ENCODE measurements around the gene RNF186. TPM values are rescaled to one million over a fixed set of nuclear protein-coding genes. Genes with fewer than 3 reads are reported as not detected.
"Not testable (repeated sequence)": the region's sequence is repeated elsewhere in the genome, so short reads cannot be mapped to it uniquely, and the experiment has no call there.

Gene RNF186
- not detected for total RNA-seq
- total RNA-seq: 0 reads per million in 2 donors

DNA sequence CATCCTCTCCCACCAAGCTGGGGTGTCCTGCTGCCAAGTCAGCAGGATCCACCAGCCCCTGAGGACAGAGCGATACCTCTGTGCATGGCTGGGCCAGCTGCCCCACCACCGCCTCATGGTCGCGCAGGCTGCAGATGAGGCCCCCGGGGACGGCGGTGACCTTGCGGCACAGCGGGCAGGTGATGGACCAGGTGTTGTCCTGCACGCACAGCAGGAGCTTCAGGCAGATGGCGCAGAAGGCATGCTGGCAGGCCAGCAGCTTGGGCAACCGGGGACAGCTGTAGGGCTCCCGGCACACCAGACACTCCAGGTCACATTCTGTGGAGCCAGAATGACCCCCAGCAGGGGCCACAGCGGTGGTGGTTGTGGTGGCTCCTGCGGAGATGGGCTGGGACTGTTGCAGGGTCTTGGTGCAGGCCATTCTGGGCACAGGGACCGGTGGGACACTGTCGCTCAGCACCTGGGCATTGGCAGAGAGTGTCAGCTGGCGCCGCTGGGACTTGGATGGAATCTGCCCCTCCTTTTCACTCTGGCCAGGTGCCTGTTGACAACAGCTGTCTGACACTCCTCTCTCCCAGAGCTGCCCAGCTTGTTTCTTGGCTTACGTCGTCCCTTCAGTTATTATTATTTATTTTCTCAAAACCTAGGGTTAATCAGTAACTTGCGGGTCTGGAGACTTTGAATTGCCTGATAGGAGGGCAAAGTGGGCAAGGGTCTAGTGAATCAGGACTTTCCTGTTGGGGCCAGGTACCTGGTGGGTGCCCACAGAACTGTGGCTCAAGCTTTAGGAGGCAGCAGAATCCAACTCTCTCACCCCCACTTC is at the start of gene RNF186:
RNF186 (minus strand) TSS at position 603 of the 823 bp plus-strand sequence; CDS start at position 421, 182 bp downstream.
- no peaks in the 10 kb centered on the region for H3K9me3 ChIP-seq (ENCODE audit: control insufficient read depth, low read length, poor library complexity, severe bottlenecking)
- peaks cover 6% of the 10 kb centered on the region for H3K27me3 Mint-ChIP-seq
- H3K27ac Mint-ChIP-seq: no peak within 1 kb of the TSS
- no peak for DNase-seq
- ATAC-seq: no peak
- peaks cover 2% of the 10 kb centered on the region for H3K4me1 Mint-ChIP-seq
- H3K4me3 Mint-ChIP-seq: no peak within 1 kb of the TSS
- peaks cover 3% of the 10 kb centered on the region for H3K36me3 Mint-ChIP-seq (ENCODE audit: low read depth)

DNA sequence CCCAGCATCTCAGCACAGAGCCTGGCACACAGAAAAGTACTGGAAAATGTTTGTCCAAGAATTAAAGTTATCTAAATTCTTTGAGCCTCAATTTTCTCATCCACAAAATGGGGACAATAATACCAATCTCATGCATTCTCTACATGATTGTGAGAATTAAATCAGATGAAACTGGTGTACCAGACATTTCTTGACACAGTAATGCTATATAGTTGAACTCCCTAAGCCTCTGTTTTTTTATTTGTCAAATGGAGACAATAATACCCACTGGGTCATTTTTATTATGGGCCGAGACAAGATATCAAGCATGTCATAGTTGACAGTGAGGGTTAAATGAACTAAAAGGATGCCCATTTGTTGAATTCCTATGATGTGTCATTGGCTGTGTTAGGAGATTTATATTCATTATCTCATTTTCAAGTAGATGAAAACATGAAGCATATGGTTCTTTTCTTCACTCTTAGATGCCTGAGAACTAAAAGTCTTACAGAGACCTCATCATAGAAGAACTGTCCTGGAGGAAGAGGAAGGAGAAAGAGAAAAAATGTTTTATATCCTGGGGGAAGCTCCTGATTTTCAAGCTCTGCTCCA is 49.6 kb upstream of the RNF186 start:
- peaks cover 2% of the 10 kb centered on the region for H3K4me1 Mint-ChIP-seq
- H3K27ac Mint-ChIP-seq: no peak overlapping the region

GRCh38 chr1:19862944-19863343 is 47.9 kb upstream of the RNF186 start:
- no peak for ATAC-seq
- Mint-ChIP-seq H3K4me1 (no peaks in the 10 kb centered on the region), H3K4me3 (no peak overlapping the region), H3K36me3 (ENCODE audit: low read depth) (no peaks in the 10 kb centered on the region), H3K27me3 (peaks cover 51% of the 10 kb centered on the region), H3K27ac (no peak overlapping the region)
- H3K9me3 ChIP-seq (ENCODE audit: control insufficient read depth, low read length, poor library complexity, severe bottlenecking): peaks cover 2% of the 10 kb centered on the region
- no peak for DNase-seq

More for the DNA sequence above, 49.6 kb upstream of the RNF186 start:
- H3K27me3 Mint-ChIP-seq: peaks cover 53% of the 10 kb centered on the region
- H3K4me3 Mint-ChIP-seq: no peak overlapping the region
- no peak for DNase-seq
- H3K9me3 ChIP-seq (ENCODE audit: control insufficient read depth, low read length, poor library complexity, severe bottlenecking): peaks cover 2% of the 10 kb centered on the region
- no peak for ATAC-seq
- no peaks in the 10 kb centered on the region for H3K36me3 Mint-ChIP-seq (ENCODE audit: low read depth)

DNA sequence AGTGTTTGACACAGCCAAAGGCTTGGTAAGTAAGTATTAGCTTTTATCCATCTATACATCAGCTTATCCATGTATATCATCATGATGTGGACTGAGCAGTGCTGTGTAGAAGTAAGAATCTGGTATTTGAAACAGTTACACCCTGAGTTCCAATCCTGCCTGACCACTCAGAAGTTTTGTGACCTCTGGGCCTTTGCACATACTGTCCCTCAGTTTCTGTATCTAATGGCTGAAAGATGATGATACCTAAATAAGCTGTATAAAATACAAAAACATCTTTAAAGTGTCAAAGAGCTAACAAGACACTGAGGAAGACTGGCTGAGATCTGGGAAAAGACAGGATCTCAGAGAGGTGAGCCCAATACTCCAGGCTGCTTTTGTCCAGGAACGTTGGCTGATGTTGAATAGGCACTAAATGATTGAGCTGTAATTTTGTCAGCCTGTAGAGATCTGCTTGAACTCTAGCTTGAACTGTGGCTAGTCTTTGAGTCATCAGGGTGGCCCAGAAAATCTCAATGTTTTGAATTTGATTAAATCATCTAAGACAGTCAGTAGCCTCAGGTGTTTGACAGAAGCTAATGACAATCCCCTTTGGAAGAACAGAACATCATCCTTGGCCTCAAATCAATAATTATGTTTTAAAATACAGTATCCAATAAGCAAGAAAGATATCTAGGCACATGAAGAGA is 46.9 kb upstream of the RNF186 start:
- Mint-ChIP-seq H3K36me3 (ENCODE audit: low read depth) (peaks cover 4% of the 10 kb centered on the region), H3K4me1 (peaks cover 3% of the 10 kb centered on the region)

GRCh38 chr1:19861034-19861433 is 46.0 kb upstream of the RNF186 start:
- Mint-ChIP-seq H3K27ac (no peak overlapping the region), H3K36me3 (ENCODE audit: low read depth) (peaks cover 4% of the 10 kb centered on the region), H3K4me3 (no peak overlapping the region), H3K4me1 (peaks cover 3% of the 10 kb centered on the region), H3K27me3 (peaks cover 57% of the 10 kb centered on the region)
- H3K9me3 ChIP-seq (ENCODE audit: control insufficient read depth, low read length, poor library complexity, severe bottlenecking): peaks cover 2% of the 10 kb centered on the region
- DNase-seq: no peak
- ATAC-seq: no peak

More for the DNA sequence above, 46.9 kb upstream of the RNF186 start:
- Mint-ChIP-seq H3K27me3 (peaks cover 56% of the 10 kb centered on the region), H3K4me3 (no peak overlapping the region), H3K27ac (no peak overlapping the region)
- DNase-seq (no peak), ATAC-seq (no peak)
- H3K9me3 ChIP-seq (ENCODE audit: control insufficient read depth, low read length, poor library complexity, severe bottlenecking): peaks cover 2% of the 10 kb centered on the region

GRCh38 chr1:19860418-19860817 is 45.3 kb upstream of the RNF186 start:
- Mint-ChIP-seq H3K36me3 (ENCODE audit: low read depth) (peaks cover 4% of the 10 kb centered on the region), H3K27me3 (peaks cover 55% of the 10 kb centered on the region), H3K27ac (no peak overlapping the region), H3K4me3 (no peak overlapping the region), H3K4me1 (peaks cover 3% of the 10 kb centered on the region)
- no peak for ATAC-seq
- peaks cover 2% of the 10 kb centered on the region for H3K9me3 ChIP-seq (ENCODE audit: control insufficient read depth, low read length, poor library complexity, severe bottlenecking)
- no peak for DNase-seq

DNA sequence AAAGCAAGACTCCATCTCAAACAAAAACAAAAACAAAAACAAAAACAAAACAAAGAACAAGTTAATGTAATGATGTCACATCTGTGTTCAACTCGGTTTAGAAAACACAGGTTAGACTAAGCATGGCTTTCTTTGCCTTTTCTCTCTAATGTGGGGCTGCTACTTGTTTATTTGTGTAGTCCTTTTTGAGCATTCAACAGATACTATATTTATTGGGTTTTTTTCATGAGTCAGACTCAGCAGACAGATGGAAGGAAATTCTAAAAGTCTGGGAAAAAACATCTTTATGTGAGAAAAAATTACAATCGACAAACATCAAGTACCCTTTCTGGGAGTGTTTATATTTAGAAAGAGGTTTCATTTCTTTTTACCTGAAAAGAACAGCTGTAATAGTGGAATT is 44.8 kb upstream of the RNF186 start:
- H3K4me3 Mint-ChIP-seq: no peak overlapping the region
- peaks cover 2% of the 10 kb centered on the region for H3K9me3 ChIP-seq (ENCODE audit: control insufficient read depth, low read length, poor library complexity, severe bottlenecking)
- H3K36me3 Mint-ChIP-seq (ENCODE audit: low read depth): peaks cover 4% of the 10 kb centered on the region
- peaks cover 51% of the 10 kb centered on the region for H3K27me3 Mint-ChIP-seq
- ATAC-seq: no peak
- H3K27ac Mint-ChIP-seq: no peak overlapping the region
- H3K4me1 Mint-ChIP-seq: peaks cover 3% of the 10 kb centered on the region
- DNase-seq: no peak

DNA sequence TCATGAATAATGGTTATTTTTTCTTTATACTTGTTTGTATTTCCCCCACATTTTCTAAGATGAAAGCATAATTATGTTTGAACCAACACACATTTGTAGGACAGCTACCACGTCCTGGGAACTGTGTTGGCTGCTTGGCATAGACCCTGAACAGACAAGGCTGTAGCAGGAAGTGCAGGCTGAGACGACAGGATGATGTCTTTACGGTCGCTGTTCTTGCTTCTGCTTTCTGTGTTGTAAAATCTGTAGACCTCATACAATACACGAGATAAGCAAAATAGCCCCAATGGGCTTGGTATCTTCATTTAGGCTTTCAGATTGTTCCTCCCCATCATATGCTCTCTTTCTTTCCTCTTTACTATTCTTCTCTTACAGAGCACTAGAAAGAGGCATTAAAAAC is 43.8 kb upstream of the RNF186 start:
- DNase-seq (no peak), ATAC-seq (no peak)
- Mint-ChIP-seq H3K4me1 (peaks cover 3% of the 10 kb centered on the region), H3K4me3 (no peak overlapping the region), H3K27ac (no peak overlapping the region), H3K27me3 (peaks cover 47% of the 10 kb centered on the region), H3K36me3 (ENCODE audit: low read depth) (peaks cover 4% of the 10 kb centered on the region)
- peaks cover 2% of the 10 kb centered on the region for H3K9me3 ChIP-seq (ENCODE audit: control insufficient read depth, low read length, poor library complexity, severe bottlenecking)

GRCh38 chr1:19854866-19855265 is 39.8 kb upstream of the RNF186 start:
- no peak for DNase-seq
- Mint-ChIP-seq H3K36me3 (ENCODE audit: low read depth) (peaks cover 4% of the 10 kb centered on the region), H3K27me3 (peaks cover 31% of the 10 kb centered on the region), H3K4me3 (no peak overlapping the region), H3K4me1 (peaks cover 5% of the 10 kb centered on the region), H3K27ac (no peak overlapping the region)
- no peaks in the 10 kb centered on the region for H3K9me3 ChIP-seq (ENCODE audit: control insufficient read depth, low read length, poor library complexity, severe bottlenecking)
- ATAC-seq: no peak

DNA sequence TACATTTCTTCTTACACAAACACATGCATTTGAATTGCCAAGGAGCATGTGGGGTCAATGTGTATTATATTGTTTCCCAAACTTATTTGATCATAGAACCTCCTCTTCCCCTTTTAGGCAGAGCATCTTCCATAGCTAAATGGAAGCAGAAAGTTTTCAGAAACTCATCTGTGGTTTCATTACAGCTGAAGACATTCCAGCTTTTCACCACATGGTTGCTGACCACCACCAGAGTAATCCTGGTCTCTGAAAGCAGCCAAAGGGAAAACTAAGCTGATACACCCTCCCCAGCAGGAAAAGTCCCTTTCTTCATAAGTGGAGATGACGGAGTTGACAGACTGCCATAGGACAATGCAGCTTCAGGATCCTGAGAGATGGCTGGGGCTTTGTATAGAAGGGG is 37.0 kb upstream of the RNF186 start:
- no peak for DNase-seq
- no peak for ATAC-seq
- no peaks in the 10 kb centered on the region for H3K9me3 ChIP-seq (ENCODE audit: control insufficient read depth, low read length, poor library complexity, severe bottlenecking)
- peaks cover 2% of the 10 kb centered on the region for H3K4me1 Mint-ChIP-seq
- no peak overlapping the region for H3K27ac Mint-ChIP-seq
- no peaks in the 10 kb centered on the region for H3K36me3 Mint-ChIP-seq (ENCODE audit: low read depth)
- no peak overlapping the region for H3K4me3 Mint-ChIP-seq
- peaks cover 17% of the 10 kb centered on the region for H3K27me3 Mint-ChIP-seq

GRCh38 chr1:19850214-19850613 is 35.1 kb upstream of the RNF186 start:
- DNase-seq (no peak), ATAC-seq (no peak)
- Mint-ChIP-seq H3K4me3 (no peak overlapping the region), H3K4me1 (peaks cover 4% of the 10 kb centered on the region), H3K36me3 (ENCODE audit: low read depth) (no peaks in the 10 kb centered on the region), H3K27ac (peak overlapping the region; percentile 24), H3K27me3 (peaks cover 28% of the 10 kb centered on the region)
- no peaks in the 10 kb centered on the region for H3K9me3 ChIP-seq (ENCODE audit: control insufficient read depth, low read length, poor library complexity, severe bottlenecking)

DNA sequence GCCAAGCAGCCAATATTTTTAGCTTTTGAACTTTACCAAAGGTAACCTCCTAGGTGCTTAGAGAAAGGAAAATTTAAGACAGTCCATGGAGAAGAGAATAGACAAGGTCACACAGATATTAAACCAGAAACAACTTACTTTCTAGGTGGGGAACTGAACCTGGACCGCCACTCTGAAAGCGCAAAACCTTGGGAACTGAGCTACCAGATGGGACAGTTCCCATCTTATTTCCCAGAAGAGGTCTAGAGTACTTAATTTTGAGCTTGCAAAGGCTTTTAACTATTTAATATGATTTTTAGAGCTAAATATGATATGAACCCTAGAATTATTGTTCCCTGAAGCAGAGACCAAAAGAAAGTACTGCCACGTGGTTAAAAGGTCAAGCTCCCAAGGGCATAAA is 34.2 kb upstream of the RNF186 start:
- H3K9me3 ChIP-seq (ENCODE audit: control insufficient read depth, low read length, poor library complexity, severe bottlenecking); H3K4me1 Mint-ChIP-seq; H3K4me3 Mint-ChIP-seq; H3K27ac Mint-ChIP-seq; H3K36me3 Mint-ChIP-seq (ENCODE audit: low read depth); ATAC-seq; DNase-seq: not testable (repeated sequence)
- peaks cover 28% of the 10 kb centered on the region for H3K27me3 Mint-ChIP-seq

GRCh38 chr1:19847334-19847733 is 32.3 kb upstream of the RNF186 start:
- H3K27me3 Mint-ChIP-seq: peaks cover 32% of the 10 kb centered on the region
- H3K4me1 Mint-ChIP-seq; DNase-seq; ATAC-seq; H3K9me3 ChIP-seq (ENCODE audit: control insufficient read depth, low read length, poor library complexity, severe bottlenecking); H3K36me3 Mint-ChIP-seq (ENCODE audit: low read depth); H3K4me3 Mint-ChIP-seq; H3K27ac Mint-ChIP-seq: not testable (repeated sequence)

All from T-helper 17 cell (primary cell).